ENCODE results near the gene SPEM2.

SPEM2 gene

GRCh38 chr17:7439462-7440112, 14.2 kb downstream of the SPEM2 start, which contains the start of gene FGF11:
Gene FGF11, plus strand, starts transcription at chr17:7439512. Its CDS starts 109 bp downstream, at chr17:7439621.
- no peaks in the 10 kb centered on the region for H3K27me3 ChIP-seq (replicated peaks; ENCODE audit: control insufficient read depth, insufficient read depth, low read length)
- peak; percentile 42 for DNase-seq (ENCODE audit: extremely low read depth, insufficient read length)
- H3K36me3 ChIP-seq (ENCODE audit: control insufficient read depth, insufficient read depth, low read length) = no peaks in the 10 kb centered on the region; the same call in 1 of the 2 replicates
- TF ChIP-seq, protein P1, sequence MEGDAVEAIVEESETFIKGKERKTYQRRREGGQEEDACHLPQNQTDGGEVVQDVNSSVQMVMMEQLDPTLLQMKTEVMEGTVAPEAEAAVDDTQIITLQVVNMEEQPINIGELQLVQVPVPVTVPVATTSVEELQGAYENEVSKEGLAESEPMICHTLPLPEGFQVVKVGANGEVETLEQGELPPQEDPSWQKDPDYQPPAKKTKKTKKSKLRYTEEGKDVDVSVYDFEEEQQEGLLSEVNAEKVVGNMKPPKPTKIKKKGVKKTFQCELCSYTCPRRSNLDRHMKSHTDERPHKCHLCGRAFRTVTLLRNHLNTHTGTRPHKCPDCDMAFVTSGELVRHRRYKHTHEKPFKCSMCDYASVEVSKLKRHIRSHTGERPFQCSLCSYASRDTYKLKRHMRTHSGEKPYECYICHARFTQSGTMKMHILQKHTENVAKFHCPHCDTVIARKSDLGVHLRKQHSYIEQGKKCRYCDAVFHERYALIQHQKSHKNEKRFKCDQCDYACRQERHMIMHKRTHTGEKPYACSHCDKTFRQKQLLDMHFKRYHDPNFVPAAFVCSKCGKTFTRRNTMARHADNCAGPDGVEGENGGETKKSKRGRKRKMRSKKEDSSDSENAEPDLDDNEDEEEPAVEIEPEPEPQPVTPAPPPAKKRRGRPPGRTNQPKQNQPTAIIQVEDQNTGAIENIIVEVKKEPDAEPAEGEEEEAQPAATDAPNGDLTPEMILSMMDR (IDR thresholded peaks at IDR 0.05; ENCODE audit: insufficient read depth, low read length, poor library complexity, severe bottlenecking) = no peak
- H3K4me3 ChIP-seq (replicated peaks; ENCODE audit: low read depth, low read length) = peak within 1 kb of the TSS; percentile 68

DNA sequence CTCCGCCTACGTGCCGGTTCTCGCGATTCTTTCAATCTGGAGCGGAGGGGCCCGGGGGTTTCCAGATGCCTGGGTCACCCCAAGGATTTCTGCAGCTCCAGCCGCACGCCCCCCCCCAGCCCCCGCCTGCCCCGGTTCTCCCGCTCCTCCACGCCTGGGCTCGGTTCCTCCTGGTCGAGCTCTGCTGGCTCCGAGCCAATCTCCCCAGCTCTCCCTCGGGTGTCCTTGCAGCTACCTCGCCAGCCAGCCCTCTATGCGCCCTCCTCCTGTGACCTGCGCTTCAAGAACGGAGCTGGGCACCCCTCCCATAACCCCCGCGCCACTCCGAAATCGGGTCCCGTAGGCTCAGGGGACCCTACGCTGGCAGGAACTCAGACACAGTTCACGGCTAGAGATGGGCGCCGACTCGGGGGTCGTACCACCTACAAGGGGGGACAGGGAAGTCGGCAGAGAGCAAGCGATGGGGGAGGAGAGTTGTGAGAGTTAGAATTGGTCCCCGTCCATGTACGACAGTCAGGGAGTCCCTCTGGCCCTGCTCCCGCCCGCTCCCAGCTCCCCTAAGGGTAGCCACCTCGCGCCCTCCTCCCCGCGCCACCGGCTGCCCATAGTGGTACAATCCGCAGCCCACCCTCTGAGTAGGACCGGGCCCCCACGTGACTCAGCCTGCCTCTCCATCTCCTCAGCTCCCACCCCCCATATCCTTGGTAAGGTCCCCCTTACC, 14.9 kb downstream of the SPEM2 start:
- Histone ChIP-seq H3K27me3 (replicated peaks; ENCODE audit: control insufficient read depth, insufficient read depth, low read length) (no peaks in the 10 kb centered on the region), H3K36me3 (ENCODE audit: control insufficient read depth, insufficient read depth, low read length) (no peaks in the 10 kb centered on the region; the same call in 1 of the 2 replicates), H3K4me3 (replicated peaks; ENCODE audit: low read depth, low read length) (peak overlapping the region; percentile 68)
- DNase-seq (ENCODE audit: extremely low read depth, insufficient read length) = peak; percentile 58
- TF ChIP-seq, protein P1 (IDR thresholded peaks at IDR 0.05; ENCODE audit: insufficient read depth, low read length, poor library complexity, severe bottlenecking) = no peak

DNA sequence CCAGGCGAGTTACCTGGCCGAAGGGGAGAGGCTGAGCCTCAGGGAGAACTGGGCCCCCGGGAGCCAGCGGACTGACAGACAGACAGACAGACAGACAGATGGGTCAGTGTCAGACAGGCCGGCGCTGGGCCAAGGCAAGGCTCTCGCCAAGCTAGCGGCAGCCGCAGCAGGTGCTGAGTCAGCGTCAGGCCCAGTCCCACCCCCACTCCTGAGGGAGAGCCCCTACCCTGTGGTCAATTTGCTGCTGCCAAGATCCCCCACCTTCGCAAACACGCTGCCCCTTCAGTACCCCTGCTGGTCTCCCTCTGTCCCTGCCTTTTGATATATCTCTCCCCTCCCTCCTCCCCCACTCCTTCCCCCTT, 15.4 kb downstream of the SPEM2 start:
- no peaks in the 10 kb centered on the region; the same call in 1 of the 2 replicates for H3K36me3 ChIP-seq (ENCODE audit: control insufficient read depth, insufficient read depth, low read length)
- peak; percentile 53 for DNase-seq (ENCODE audit: extremely low read depth, insufficient read length)
- H3K4me3 ChIP-seq (replicated peaks; ENCODE audit: low read depth, low read length) = peak overlapping the region; percentile 68
- TF ChIP-seq, protein P1 (IDR thresholded peaks at IDR 0.05; ENCODE audit: insufficient read depth, low read length, poor library complexity, severe bottlenecking) = no peak
- no peaks in the 10 kb centered on the region for H3K27me3 ChIP-seq (replicated peaks; ENCODE audit: control insufficient read depth, insufficient read depth, low read length)

DNA sequence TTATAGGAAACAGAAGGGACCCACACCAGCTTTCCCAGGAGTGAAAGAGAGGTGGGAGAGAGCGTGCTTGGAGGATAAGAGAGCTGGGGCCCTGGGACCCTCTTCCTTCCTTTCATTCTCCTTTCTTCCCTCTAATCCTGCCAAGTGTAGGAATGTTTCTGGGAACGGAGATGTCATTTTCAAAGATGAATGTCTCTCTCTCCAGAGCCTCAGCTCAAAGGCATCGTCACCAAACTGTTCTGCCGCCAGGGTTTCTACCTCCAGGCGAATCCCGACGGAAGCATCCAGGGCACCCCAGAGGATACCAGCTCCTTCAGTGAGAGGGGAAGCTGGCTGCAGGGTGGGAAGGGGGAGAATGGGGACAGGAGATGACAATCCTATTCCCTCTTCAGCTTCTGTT, 15.8 kb downstream of the SPEM2 start:
- TF ChIP-seq, protein P1 (IDR thresholded peaks at IDR 0.05; ENCODE audit: insufficient read depth, low read length, poor library complexity, severe bottlenecking) = no peak
- no peaks in the 10 kb centered on the region for H3K27me3 ChIP-seq (replicated peaks; ENCODE audit: control insufficient read depth, insufficient read depth, low read length)
- H3K36me3 ChIP-seq (ENCODE audit: control insufficient read depth, insufficient read depth, low read length) = no peaks in the 10 kb centered on the region; the same call in 1 of the 2 replicates
- DNase-seq (ENCODE audit: extremely low read depth, insufficient read length) = no peak
- no peak overlapping the region for H3K4me3 ChIP-seq (replicated peaks; ENCODE audit: low read depth, low read length)

- DNase-seq (ENCODE audit: extremely low read depth, insufficient read length) = no peak
- Histone ChIP-seq H3K36me3 (ENCODE audit: control insufficient read depth, insufficient read depth, low read length) (no peaks in the 10 kb centered on the region; the same call in 1 of the 2 replicates), H3K4me3 (replicated peaks; ENCODE audit: low read depth, low read length) (no peak overlapping the region), H3K27me3 (replicated peaks; ENCODE audit: control insufficient read depth, insufficient read depth, low read length) (no peaks in the 10 kb centered on the region)
- TF ChIP-seq, protein P1 (IDR thresholded peaks at IDR 0.05; ENCODE audit: insufficient read depth, low read length, poor library complexity, severe bottlenecking) = no peak
Measured at GRCh38 chr17:7442142-7442541, 16.7 kb downstream of the SPEM2 start.
